IPS-NIHi7 (cell line): Measurements from ENCODE around the gene CCDC107.
"Not testable (repeated sequence)": the region's sequence is repeated elsewhere in the genome, so short reads cannot be mapped to it uniquely, and the experiment has no call there.

ENCODE experiments used
- DNase-seq: peaks from one replicate; pipeline ENCODE4 v3.0.0; 2012; ENCODE audit warnings: mixed read lengths; ENCODE audit errors: extremely low spot score

Gene CCDC107

GRCh38 chr9:35658137-35658967 lies at the start of gene CCDC107:
Gene CCDC107 (plus strand): TSS chr9:35658292. CDS start chr9:35658380, 88 bp downstream.
- peak; percentile 89 for DNase-seq

- no peak for DNase-seq
Measured at GRCh38 chr9:35609001-35609819, 48.9 kb upstream of the CCDC107 start.

GRCh38 chr9:35609820-35610163 lies 48.3 kb upstream of the CCDC107 start:
- no peak for DNase-seq

- peak; percentile 70 for DNase-seq
Measured at GRCh38 chr9:35611230-35611797, 46.8 kb upstream of the CCDC107 start.

GRCh38 chr9:35612066-35612465 lies 46.0 kb upstream of the CCDC107 start:
- not testable (repeated sequence) for DNase-seq

- DNase-seq: no peak
Measured at GRCh38 chr9:35612843-35613242, 45.2 kb upstream of the CCDC107 start.

GRCh38 chr9:35615981-35616680 lies 42.0 kb upstream of the CCDC107 start:
- DNase-seq: peak; percentile 38

GRCh38 chr9:35616681-35617459 lies 41.2 kb upstream of the CCDC107 start:
- DNase-seq: peak; percentile 53

- no peak for DNase-seq
Measured at GRCh38 chr9:35617548-35617947, 40.5 kb upstream of the CCDC107 start.

GRCh38 chr9:35618325-35618727 lies 39.8 kb upstream of the CCDC107 start, which contains the start of gene CD72:
Gene CD72 (minus strand): TSS chr9:35618413. CDS start chr9:35618303, 110 bp downstream.
- no peak for DNase-seq

GRCh38 chr9:35618854-35619799 lies 39.0 kb upstream of the CCDC107 start:
- DNase-seq: no peak

GRCh38 chr9:35619800-35620158 lies 38.3 kb upstream of the CCDC107 start:
- no peak for DNase-seq

GRCh38 chr9:35627575-35627974 lies 30.5 kb upstream of the CCDC107 start:
- no peak for DNase-seq

- peak; percentile 3 for DNase-seq
Measured at GRCh38 chr9:35628389-35628991, 29.6 kb upstream of the CCDC107 start.

GRCh38 chr9:35629597-35629996 lies 28.5 kb upstream of the CCDC107 start:
- peak; percentile 7 for DNase-seq

- DNase-seq: no peak
Measured at GRCh38 chr9:35635730-35636129, 22.4 kb upstream of the CCDC107 start.

- DNase-seq: no peak
Measured at GRCh38 chr9:35636135-35636876, 21.8 kb upstream of the CCDC107 start.

- not testable (repeated sequence) for DNase-seq
Measured at GRCh38 chr9:35636877-35637246, 21.2 kb upstream of the CCDC107 start.
